GM21515 (cell line): Measurements from ENCODE around the gene AGAP5.
"Not testable (repeated sequence)": the region's sequence is repeated elsewhere in the genome, so short reads cannot be mapped to it uniquely, and the experiment has no call there.

Source experiments
- ATAC-seq: cut with Tn5 transposase; IDR thresholded peaks from one replicate; pipeline ENCODE4 v1.9.1; 2021; ENCODE audit not compliant: unreplicated experiment

The AGAP5 gene

GRCh38 chr10:73662705-73663104 lies 35.2 kb downstream of the AGAP5 start:
- not testable (repeated sequence) for ATAC-seq

GRCh38 chr10:73655990-73656298 lies 42.0 kb downstream of the AGAP5 start, which contains the start of gene SYNPO2L:
Gene SYNPO2L (minus strand): TSS chr10:73656029. CDS start chr10:73655922, 107 bp downstream.
- ATAC-seq: no peak

- ATAC-seq: no peak
These were observed 42.5 kb downstream of the AGAP5 start for GRCh38 chr10:73655257-73655989.

GRCh38 chr10:73653701-73654100 lies 44.2 kb downstream of the AGAP5 start:
- ATAC-seq: no peak

GRCh38 chr10:73653195-73653594 lies 44.7 kb downstream of the AGAP5 start:
- ATAC-seq: no peak

GRCh38 chr10:73650537-73651331 lies 47.2 kb downstream of the AGAP5 start:
- no peak for ATAC-seq

GRCh38 chr10:73649876-73650536 lies 47.9 kb downstream of the AGAP5 start:
- ATAC-seq: no peak

- no peak for ATAC-seq
These were observed 48.7 kb downstream of the AGAP5 start for GRCh38 chr10:73648975-73649829.

GRCh38 chr10:73647875-73648651 lies 49.8 kb downstream of the AGAP5 start:
- no peak for ATAC-seq

GRCh38 chr10:73647211-73647874 lies 50.6 kb downstream of the AGAP5 start:
- no peak for ATAC-seq

GRCh38 chr10:73646598-73647041 lies 51.3 kb downstream of the AGAP5 start:
- ATAC-seq: no peak

GRCh38 chr10:73645251-73645650 lies 52.7 kb downstream of the AGAP5 start:
- no peak for ATAC-seq

- ATAC-seq: no peak
These were observed 53.1 kb downstream of the AGAP5 start for GRCh38 chr10:73644767-73645166.

GRCh38 chr10:73644015-73644743 lies 53.7 kb downstream of the AGAP5 start:
- ATAC-seq: no peak

GRCh38 chr10:73643362-73643761 lies 54.5 kb downstream of the AGAP5 start:
- ATAC-seq: no peak

GRCh38 chr10:73641328-73642060 lies 56.4 kb downstream of the AGAP5 start, which contains the start of gene MYOZ1:
Gene MYOZ1 (minus strand): TSS chr10:73641474. CDS start chr10:73640017, 1,457 bp downstream.
- no peak for ATAC-seq

GRCh38 chr10:73639286-73639685 lies 58.6 kb downstream of the AGAP5 start:
- no peak for ATAC-seq

- no peak for ATAC-seq
These were observed 62.1 kb downstream of the AGAP5 start for GRCh38 chr10:73635781-73636180.
